HepG2 (cell line): ENCODE results near the gene KCNJ4. TPM values are rescaled to one million over a fixed set of nuclear protein-coding genes. Genes with fewer than 3 reads are reported as not detected.
A peak's percentile ranks its signal among the peaks of the same experiment; 100 is the strongest.

ENCODE experiments used
- ATAC-seq: fragments of 200-7000 bp; cut with Tn5 transposase; 3 replicates; pipeline ENCODE4 v1.9.1; 2020; ENCODE audit warnings: mild to moderate bottlenecking, moderate library complexity
- Bru-seq: library from RNA; stranded (reverse); fragments of 400-500 nt; gene quantifications from one replicate; lab custom pipeline; 2021; lab: Mats Ljungman, UMichigan
- BruChase-seq, 2 experiments: library from RNA; stranded (reverse); fragments of 400-500 nt; gene quantifications; one replicate each; lab custom pipeline; 2021; lab: Mats Ljungman, UMichigan
- BruUV-seq: library from RNA; stranded (reverse); fragments of 400-500 nt; replicated peaks from 2 replicates; lab custom pipeline; 2021; lab: Mats Ljungman, UMichigan
- CTCF ChIA-PET: fragments of 300-600 bp; formaldehyde crosslinking; extraction: SDS; loops from one replicate; lab custom pipeline; 2021; ENCODE audit warnings: low total read pairs, inconsistent platforms, low intra/inter-chr PET ratio; lab: Yijun Ruan, JAX
- POLR2A ChIA-PET: fragments of 350-600 bp; sonication (Branson Sonifier 250); formaldehyde crosslinking; loops from one replicate; lab custom pipeline; 2020; ENCODE audit warnings: antibody characterized with exemption, inconsistent platforms; lab: Yijun Ruan, JAX
- DNase-seq: peaks from one replicate; pipeline ENCODE4 v3.0.0-alpha.2; 2015; ENCODE audit warnings: low spot score
- FAIRE-seq: peaks from 3 replicates; lab custom pipeline; 2011; peaks lifted over from hg19 to GRCh38; lab: Jason Lieb, UNC
- H2AFZ ChIP-seq: one replicate; pipeline ENCODE4 v1.6.1; 2011; ENCODE audit warnings: low read length, inconsistent platforms
- H3K27ac ChIP-seq: fragments of 300-600 bp; 3 replicates; pipeline ENCODE4 v1.8.0; 2011; ENCODE audit warnings: mixed run types, mild to moderate bottlenecking, mixed read lengths, low read length, inconsistent platforms; ENCODE audit not compliant: insufficient read depth; ENCODE audit errors: extremely low read length
- H3K27me3 ChIP-seq, 2 experiments: fragments of 200-600 bp in 1 of 2; 2 replicates in 1 of 2; 3 replicates in 1 of 2; pipeline versions ENCODE4 v1.6.0 to v1.8.0; 2011; ENCODE audit warnings: low read length in 2 of 2, mild to moderate bottlenecking in 2 of 2, moderate library complexity in 2 of 2, inconsistent platforms in 1 of 2; ENCODE audit not compliant: insufficient read depth in 2 of 2, control insufficient read depth in 1 of 2
- H3K36me3 ChIP-seq, 2 experiments: fragments of 200-600 bp in 1 of 2; replicated peaks in 1 of 2; 2 replicates in 1 of 2; 3 replicates in 1 of 2; pipeline versions ENCODE4 v1.5.1 to v1.8.0; 2011; ENCODE audit warnings: low read length in 2 of 2, inconsistent platforms in 1 of 2; ENCODE audit not compliant: insufficient read depth in 2 of 2, control insufficient read depth in 1 of 2
- H3K4me1 ChIP-seq: 2 replicates; pipeline ENCODE4 v1.5.1; 2012; ENCODE audit warnings: low read length, inconsistent platforms; ENCODE audit not compliant: insufficient read depth
- H3K4me2 ChIP-seq: 2 replicates; pipeline ENCODE4 v1.6.0; 2011; ENCODE audit warnings: low read depth, low read length, inconsistent platforms
- H3K4me3 ChIP-seq, 3 experiments: fragments of 200-600 bp in 1 of 3; sonication (generic), shearing (Covaris generic) in 1 of 3; replicated peaks in 1 of 3; 2 replicates each; pipeline ENCODE4 v1.5.1; 2011 to 2016; ENCODE audit warnings: low read length in 3 of 3, inconsistent platforms in 2 of 3, low read depth in 2 of 3, mild to moderate bottlenecking in 2 of 3, control low read depth in 1 of 3, mixed read lengths in 1 of 3; ENCODE audit not compliant: insufficient read depth in 1 of 3
- H3K79me2 ChIP-seq: one replicate; pipeline ENCODE4 v1.6.1; 2011; ENCODE audit warnings: low read length, inconsistent platforms; ENCODE audit not compliant: insufficient read depth
- H3K9ac ChIP-seq: 2 replicates; pipeline ENCODE4 v1.6.0; 2011; ENCODE audit warnings: mild to moderate bottlenecking, low read depth, low read length, inconsistent platforms; ENCODE audit not compliant: insufficient read depth
- H3K9me3 ChIP-seq: 2 replicates; pipeline ENCODE4 v1.5.1; 2012; ENCODE audit warnings: mild to moderate bottlenecking, low read length
- H4K20me1 ChIP-seq: 2 replicates; pipeline ENCODE4 v1.6.0; 2011; ENCODE audit warnings: inconsistent platforms, mild to moderate bottlenecking, low read length, moderate library complexity; ENCODE audit not compliant: insufficient read depth
- HNRNPK ChIP-seq: fragments of 200-400 bp; formaldehyde crosslinking; IDR thresholded peaks from 2 replicates; pipeline ENCODE4 v1.6.1; 2018; ENCODE audit warnings: low read length, low read depth, moderate library complexity, mild to moderate bottlenecking; ENCODE audit not compliant: poor library complexity, severe bottlenecking
- HNRNPUL1 ChIP-seq: fragments of 200-400 bp; formaldehyde crosslinking; IDR thresholded peaks from 2 replicates; pipeline ENCODE4 v1.6.1; 2017; ENCODE audit warnings: low read depth, mild to moderate bottlenecking, low read length, moderate library complexity
- JARID2 ChIP-seq: sonication (generic); formaldehyde crosslinking; IDR thresholded peaks from 2 replicates; pipeline ENCODE4 v1.8.1; 2023; ENCODE audit warnings: missing genetic modification reagents, inconsistent platforms; ENCODE audit not compliant: insufficient replicate concordance
- MIER2 ChIP-seq: IDR thresholded peaks from 2 replicates; pipeline ENCODE4 v1.6.1; 2016; ENCODE audit warnings: missing biosample characterization, missing genetic modification reagents
- NFIC ChIP-seq: IDR thresholded peaks from 2 replicates; pipeline ENCODE4 v1.6.1; 2012; ENCODE audit warnings: mild to moderate bottlenecking, low read length, inconsistent platforms
- POLR2AphosphoS2 ChIP-seq: IDR thresholded peaks from 2 replicates; pipeline ENCODE4 v1.6.1; 2011; ENCODE audit warnings: low read depth, low read length, improper control_type of control experiment
- SIN3A ChIP-seq: IDR thresholded peaks from 2 replicates; pipeline ENCODE4 v1.6.1; 2011; ENCODE audit warnings: low read depth, mild to moderate bottlenecking, control low read depth, low read length, borderline replicate concordance
- SOX6 ChIP-seq, 2 experiments: fragments of 450-650 bp in 1 of 2; sonication (generic) in 1 of 2; formaldehyde crosslinking in 1 of 2; IDR thresholded peaks; 2 replicates each; pipeline versions ENCODE4 v1.4.0 to v1.6.1; 2017 to 2020; ENCODE audit warnings: antibody characterized with exemption in 1 of 2, mild to moderate bottlenecking in 1 of 2, missing genetic modification reagents in 1 of 2
- U2AF2 ChIP-seq: fragments of 200-400 bp; formaldehyde crosslinking; IDR thresholded peaks from 2 replicates; pipeline ENCODE4 v1.6.1; 2017; ENCODE audit warnings: low read depth, mild to moderate bottlenecking, low read length
- WGBS: methylation state at CpG from one replicate; pipeline ENCODE4 v1.1.6; 2017; ENCODE audit warnings: low lambda C conversion rate; 5-methylcytosine and 5-hydroxymethylcytosine counted together
- in situ Hi-C: cut with HindIII; loops from 2 replicates; pipeline ENCODE4 v1.10.0; 2017; ENCODE audit warnings: low pct_unique_long_range_greater_than_20kb; ENCODE audit not compliant: extremely low pct_ligation_motif_present
- intact Hi-C: fragments of 100-400 bp; cut with micrococcal nuclease; formaldehyde crosslinking; loops from one replicate; pipeline ENCODE4 v1.10.0; 2022; ENCODE audit not compliant: unreplicated experiment
- long read RNA-seq, 2 experiments: library from RNA in 1 of 2; library from polyadenylated mRNA in 1 of 2; stranded (forward) in 1 of 2; unstranded in 1 of 2; transcript quantifications; one replicate each; pipeline ENCODE4 v2.0.0, GENCODE V29; 2019 to 2022
- polyA minus RNA-seq, 3 experiments: library from RNA; depleted of rRNA, polyadenylated mRNA; stranded (reverse); fragments of >200 nt; gene quantifications; 2 replicates each; pipeline ENCODE4 v1.2.3, GENCODE V29; 2011; ENCODE audit warnings: low replicate concordance in 1 of 3
- polyA plus RNA-seq, 8 experiments: library from polyadenylated mRNA; depleted of rRNA in 3 of 8; stranded (reverse) in 7 of 8; unstranded in 1 of 8; fragments of >200 nt; fragmentation: Illumina TruSeq in 4 of 8; extraction: Trizol in 4 of 8; gene quantifications; 2 replicates each; pipeline versions ENCODE4 v1.2.1 to v1.2.3, GENCODE V29; 2011 to 2016; ENCODE audit warnings: low read depth in 4 of 8, missing spikeins in 1 of 8, mixed read lengths in 1 of 8; ENCODE audit not compliant: insufficient read depth in 1 of 8
- total RNA-seq, 5 experiments: library from RNA; depleted of rRNA; stranded (reverse); fragments of >200 nt; fragmentation: Illumina TruSeq; extraction: Trizol; gene quantifications; 2 replicates each; pipeline ENCODE4 v1.2.3, GENCODE V29; 2016; ENCODE audit warnings: low read depth in 1 of 5
- TF ChIP-seq, protein P1 (sequence below): sonication (generic); formaldehyde crosslinking; IDR thresholded peaks from 2 replicates; pipeline ENCODE4 v1.9.0; 2021; ENCODE audit warnings: missing genetic modification reagents, borderline replicate concordance
- TF ChIP-seq, protein P2 (sequence below): sonication (generic); formaldehyde crosslinking; IDR thresholded peaks from 2 replicates; pipeline ENCODE4 v1.9.0; 2021; ENCODE audit warnings: missing genetic modification reagents, mild to moderate bottlenecking, borderline replicate concordance

Gene KCNJ4
- total RNA-seq (2016; rRNA removed; fragmentation: Illumina TruSeq; extraction: Trizol) (not detected in 2 replicates), polyA plus RNA-seq (2011; rRNA removed) (not detected in 2 replicates), polyA minus RNA-seq (2011; rRNA and poly(A)+ RNA removed; ENCODE audit: low replicate concordance) (not detected in 2 replicates), Bru-seq, nascent RNA (percentile 7 among the genes with signal in this experiment), BruChase-seq, experiment 1, labeled RNA remaining after a 6-hour chase (percentile 7 among the genes with signal in this experiment), BruChase-seq, experiment 2, labeled RNA remaining after a 2-hour chase (percentile 4 among the genes with signal in this experiment)
- total RNA-seq (2016; cell fraction: cytosol; rRNA removed; fragmentation: Illumina TruSeq; extraction: Trizol; ENCODE audit: low read depth), result not detected in 2 replicates
- total RNA-seq (2016; cell fraction: insoluble cytoplasmic fraction; rRNA removed; fragmentation: Illumina TruSeq; extraction: Trizol), result not detected in 2 replicates
- not detected in 2 replicates for total RNA-seq (2016; cell fraction: membrane; rRNA removed; fragmentation: Illumina TruSeq; extraction: Trizol)
- total RNA-seq (2016; cell fraction: nucleus; rRNA removed; fragmentation: Illumina TruSeq; extraction: Trizol), result not detected in 2 replicates
- 0.03 TPM in 1 of 2 replicates, not detected in the other for polyA plus RNA-seq (2011; cell fraction: cytosol; rRNA removed)
- polyA plus RNA-seq (2011; cell fraction: nucleus; rRNA removed), result not detected in 2 replicates
- polyA plus RNA-seq (2012), result not detected in 2 replicates
- not detected in 2 replicates for polyA plus RNA-seq (2016; cell fraction: cytosol; fragmentation: Illumina TruSeq; extraction: Trizol; ENCODE audit: low read depth)
- not detected in 2 replicates for polyA plus RNA-seq (2016; cell fraction: insoluble cytoplasmic fraction; fragmentation: Illumina TruSeq; extraction: Trizol; ENCODE audit: low read depth)
- not detected in 2 replicates for polyA plus RNA-seq (2016; cell fraction: membrane; fragmentation: Illumina TruSeq; extraction: Trizol; ENCODE audit: low read depth)
- not detected in 2 replicates for polyA plus RNA-seq (2016; cell fraction: nucleus; fragmentation: Illumina TruSeq; extraction: Trizol; ENCODE audit: insufficient read depth, low read depth)
- not detected in 2 replicates for polyA minus RNA-seq (2011; cell fraction: cytosol; rRNA and poly(A)+ RNA removed)
- polyA minus RNA-seq (2011; cell fraction: nucleus; rRNA and poly(A)+ RNA removed), result not detected in 2 replicates
- long read RNA-seq, experiment 1, result 0 reads
- long read RNA-seq, experiment 2, partial matches to known transcripts, result 0 of 1 reads
- long read RNA-seq, experiment 2, other reads (novel, unspliced or antisense), result 1 of 1 reads

DNA sequence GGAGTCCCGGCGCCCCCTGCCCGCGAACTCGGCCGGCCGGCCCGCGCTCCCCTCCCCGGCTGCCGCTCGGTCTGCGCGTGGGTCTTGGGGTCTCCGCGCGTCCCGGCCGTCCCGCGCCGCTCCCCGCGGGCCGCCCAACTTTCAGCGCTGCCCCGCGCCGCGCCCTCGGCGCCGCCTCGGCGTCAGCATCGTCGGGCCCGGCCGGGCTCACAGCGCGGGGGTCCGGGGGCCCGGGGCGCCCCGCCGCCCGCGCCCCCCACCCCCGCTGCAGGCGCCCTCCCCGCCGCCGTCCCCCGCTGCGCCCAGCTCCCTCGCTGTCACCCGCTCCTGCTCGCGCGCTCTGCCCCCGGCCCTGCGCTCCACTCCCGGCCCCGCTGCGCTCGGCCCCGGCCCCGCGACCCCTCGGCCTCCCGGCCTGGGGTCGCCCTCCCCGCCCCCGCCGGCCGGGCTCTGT, at the start of gene KCNJ4:
Gene KCNJ4 (minus strand): TSS at position 124 of the 454 bp plus-strand sequence. CDS start 27,067 bp downstream, outside the sequence.
- peak within 1 kb of the TSS; percentile 42 to 73 (median 47); a peak in 4 of 6 replicates for H3K4me3 ChIP-seq
- FAIRE-seq, result no peak

More for the DNA sequence above, at the start of gene KCNJ4:
- POLR2A ChIA-PET, result no interaction called here
- H4K20me1 ChIP-seq, result no peaks in the 10 kb centered on the region
- no peak for TF ChIP-seq HNRNPK
- no peak for TF ChIP-seq MIER2
- TF ChIP-seq, protein P1, sequence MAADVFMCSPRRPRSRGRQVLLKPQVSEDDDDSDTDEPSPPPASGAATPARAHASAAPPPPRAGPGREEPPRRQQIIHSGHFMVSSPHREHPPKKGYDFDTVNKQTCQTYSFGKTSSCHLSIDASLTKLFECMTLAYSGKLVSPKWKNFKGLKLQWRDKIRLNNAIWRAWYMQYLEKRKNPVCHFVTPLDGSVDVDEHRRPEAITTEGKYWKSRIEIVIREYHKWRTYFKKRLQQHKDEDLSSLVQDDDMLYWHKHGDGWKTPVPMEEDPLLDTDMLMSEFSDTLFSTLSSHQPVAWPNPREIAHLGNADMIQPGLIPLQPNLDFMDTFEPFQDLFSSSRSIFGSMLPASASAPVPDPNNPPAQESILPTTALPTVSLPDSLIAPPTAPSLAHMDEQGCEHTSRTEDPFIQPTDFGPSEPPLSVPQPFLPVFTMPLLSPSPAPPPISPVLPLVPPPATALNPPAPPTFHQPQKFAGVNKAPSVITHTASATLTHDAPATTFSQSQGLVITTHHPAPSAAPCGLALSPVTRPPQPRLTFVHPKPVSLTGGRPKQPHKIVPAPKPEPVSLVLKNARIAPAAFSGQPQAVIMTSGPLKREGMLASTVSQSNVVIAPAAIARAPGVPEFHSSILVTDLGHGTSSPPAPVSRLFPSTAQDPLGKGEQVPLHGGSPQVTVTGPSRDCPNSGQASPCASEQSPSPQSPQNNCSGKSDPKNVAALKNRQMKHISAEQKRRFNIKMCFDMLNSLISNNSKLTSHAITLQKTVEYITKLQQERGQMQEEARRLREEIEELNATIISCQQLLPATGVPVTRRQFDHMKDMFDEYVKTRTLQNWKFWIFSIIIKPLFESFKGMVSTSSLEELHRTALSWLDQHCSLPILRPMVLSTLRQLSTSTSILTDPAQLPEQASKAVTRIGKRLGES (CRISPR knock-in tag), result no peak
- TF ChIP-seq, protein P2, sequence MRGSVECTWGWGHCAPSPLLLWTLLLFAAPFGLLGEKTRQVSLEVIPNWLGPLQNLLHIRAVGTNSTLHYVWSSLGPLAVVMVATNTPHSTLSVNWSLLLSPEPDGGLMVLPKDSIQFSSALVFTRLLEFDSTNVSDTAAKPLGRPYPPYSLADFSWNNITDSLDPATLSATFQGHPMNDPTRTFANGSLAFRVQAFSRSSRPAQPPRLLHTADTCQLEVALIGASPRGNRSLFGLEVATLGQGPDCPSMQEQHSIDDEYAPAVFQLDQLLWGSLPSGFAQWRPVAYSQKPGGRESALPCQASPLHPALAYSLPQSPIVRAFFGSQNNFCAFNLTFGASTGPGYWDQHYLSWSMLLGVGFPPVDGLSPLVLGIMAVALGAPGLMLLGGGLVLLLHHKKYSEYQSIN (CRISPR knock-in tag), result no peak
- TF ChIP-seq POLR2AphosphoS2, result no peak
- TF ChIP-seq NFIC, result no peak
- TF ChIP-seq HNRNPUL1, result no peak
- no peak for TF ChIP-seq U2AF2
- no peak for TF ChIP-seq SOX6 (IDR thresholded peaks at IDR 0.05)
- TF ChIP-seq SOX6 (CRISPR knock-in tag; IDR thresholded peaks at IDR 0.05), result no peak
- TF ChIP-seq SIN3A, result no peak
- TF ChIP-seq JARID2 (CRISPR knock-in tag), result no peak
- H3K27me3 ChIP-seq, result peaks cover 19 to 78% of the 10 kb centered on the region in 2 experiments
- intact Hi-C loops (no loop called here), in situ Hi-C loops (no loop called here)
- no peaks in the 10 kb centered on the region for H3K36me3 ChIP-seq
- no peak within 1 kb of the TSS for H3K9ac ChIP-seq
- peaks cover 18% of the 10 kb centered on the region for H3K4me1 ChIP-seq
- 0% methylated on average over 12 of the region's 76 CpGs for WGBS
- CTCF ChIA-PET, result no interaction called here
- no peaks in the 10 kb centered on the region for H3K9me3 ChIP-seq
- ATAC-seq, result no peak
- no peak for DNase-seq
- H2AFZ ChIP-seq, result no peak within 1 kb of the TSS
- no TSS peak for BruUV-seq
- H3K79me2 ChIP-seq, result no peaks in the 10 kb centered on the region
- peak within 1 kb of the TSS; percentile 58 for H3K4me2 ChIP-seq
- no peak within 1 kb of the TSS for H3K27ac ChIP-seq
